HG03103 (cell line): ENCODE results near the gene CACNA1I.

ENCODE experiments used
- ATAC-seq: cut with Tn5 transposase; IDR thresholded peaks from one replicate; pipeline ENCODE4 v1.9.1; 2021; ENCODE audit warnings: low read depth; ENCODE audit not compliant: unreplicated experiment

CACNA1I gene

DNA sequence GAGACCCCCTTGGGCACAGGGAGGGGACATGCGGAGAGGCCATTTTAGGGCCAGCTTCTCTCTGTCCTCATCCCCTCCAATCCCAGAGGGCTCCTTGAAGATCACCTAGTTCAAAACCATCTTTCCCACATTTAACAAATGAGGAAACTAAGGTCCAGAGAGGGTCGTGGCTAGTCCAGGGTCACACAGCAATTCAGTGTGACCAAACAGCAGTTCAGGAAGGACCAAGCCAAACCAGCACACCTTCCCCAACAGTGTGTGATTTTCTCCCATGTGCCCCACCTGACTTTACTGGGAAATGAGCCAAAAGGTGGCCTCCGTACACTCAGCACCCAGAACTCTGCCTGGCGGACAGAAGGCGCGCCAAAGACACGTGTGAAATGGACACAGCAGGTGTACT is 51.3 kb downstream of the CACNA1I start:
- no peak for ATAC-seq

DNA sequence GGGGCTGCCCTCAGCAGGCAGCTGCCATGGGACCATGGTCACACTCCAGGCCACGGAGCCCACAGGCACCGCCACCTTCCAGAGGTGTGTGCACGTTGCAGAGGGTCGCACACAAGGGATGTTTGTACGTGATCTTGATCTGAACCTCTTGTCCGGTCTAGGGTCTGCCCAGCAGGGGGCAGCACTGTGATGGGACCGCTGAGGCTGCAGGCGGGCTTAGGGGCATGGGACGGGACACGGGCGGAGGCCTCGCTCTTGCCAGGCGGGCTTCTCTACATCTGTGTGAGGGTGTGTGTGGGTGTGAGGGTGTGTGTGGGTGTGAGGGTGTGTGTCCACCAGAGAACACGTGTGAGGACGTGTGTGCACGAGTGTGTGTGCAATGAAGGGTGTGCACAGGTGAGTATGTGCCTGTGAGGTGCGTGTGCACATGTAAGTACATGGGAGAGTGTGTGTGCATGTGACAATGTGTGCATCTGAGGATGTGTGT is 52.4 kb downstream of the CACNA1I start:
- no peak for ATAC-seq

GRCh38 chr22:39623603-39624500 is 53.3 kb downstream of the CACNA1I start:
- no peak for ATAC-seq

GRCh38 chr22:39624501-39624821 is 53.9 kb downstream of the CACNA1I start:
- no peak for ATAC-seq

- ATAC-seq: no peak
Measured at GRCh38 chr22:39625569-39626537, 55.3 kb downstream of the CACNA1I start.

- ATAC-seq: no peak
Measured at GRCh38 chr22:39627208-39627607, 56.7 kb downstream of the CACNA1I start.

DNA sequence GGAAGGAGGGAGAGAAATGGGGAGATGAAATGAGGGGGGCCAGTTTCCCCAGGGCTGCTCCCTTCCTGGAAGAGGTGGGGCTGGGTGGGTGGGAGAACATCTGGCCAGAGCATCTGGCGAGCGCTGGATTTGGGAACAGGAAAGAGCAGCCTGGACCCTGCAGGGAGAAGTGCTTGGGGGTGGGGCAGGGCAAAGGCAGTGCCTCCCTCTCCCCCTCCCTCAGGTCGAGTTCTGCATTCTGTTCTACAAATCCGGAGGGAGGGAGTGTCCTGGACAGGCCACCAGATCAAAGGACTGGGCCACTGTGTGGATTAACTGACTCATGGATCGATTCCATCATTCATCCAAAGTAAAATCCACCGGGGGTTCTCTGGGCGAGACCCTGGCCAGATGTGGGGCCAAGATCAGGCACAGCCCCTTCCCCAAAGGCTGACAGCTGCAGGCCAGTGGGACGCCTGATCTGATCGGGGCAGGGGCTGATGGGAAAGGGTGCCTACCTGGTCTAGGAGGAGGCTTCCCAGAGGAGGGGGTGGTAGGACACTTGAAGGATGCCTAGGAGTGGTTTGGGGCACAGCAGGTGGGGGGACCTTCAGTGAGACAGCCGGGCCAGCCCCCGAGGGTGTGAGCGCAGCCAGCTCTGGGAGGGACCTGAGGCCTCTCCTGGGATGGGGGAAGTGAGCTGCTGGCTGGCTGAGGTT is 57.5 kb downstream of the CACNA1I start:
- no peak for ATAC-seq

GRCh38 chr22:39628563-39629080 is 58.1 kb downstream of the CACNA1I start:
- no peak for ATAC-seq

DNA sequence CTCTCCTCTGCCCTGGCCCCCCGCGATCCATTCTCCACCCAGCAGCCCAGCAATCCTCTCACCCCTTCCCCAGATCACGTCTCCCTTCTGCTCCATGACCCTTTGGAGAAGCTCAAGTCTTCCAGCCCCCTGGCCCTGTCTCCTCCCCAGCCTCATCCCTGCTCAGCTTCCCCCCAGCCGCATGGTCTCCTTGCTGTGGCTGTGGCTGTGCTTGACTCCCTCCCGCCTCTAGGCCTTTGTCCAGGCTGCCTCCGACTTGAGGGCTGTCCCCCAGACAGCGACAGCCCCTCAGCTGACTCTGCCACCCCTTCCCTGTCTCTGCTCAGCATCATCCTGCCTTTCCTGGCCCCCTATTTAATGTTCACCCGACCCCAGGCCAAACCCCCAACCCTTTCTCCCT is 59.3 kb downstream of the CACNA1I start:
- no peak for ATAC-seq

DNA sequence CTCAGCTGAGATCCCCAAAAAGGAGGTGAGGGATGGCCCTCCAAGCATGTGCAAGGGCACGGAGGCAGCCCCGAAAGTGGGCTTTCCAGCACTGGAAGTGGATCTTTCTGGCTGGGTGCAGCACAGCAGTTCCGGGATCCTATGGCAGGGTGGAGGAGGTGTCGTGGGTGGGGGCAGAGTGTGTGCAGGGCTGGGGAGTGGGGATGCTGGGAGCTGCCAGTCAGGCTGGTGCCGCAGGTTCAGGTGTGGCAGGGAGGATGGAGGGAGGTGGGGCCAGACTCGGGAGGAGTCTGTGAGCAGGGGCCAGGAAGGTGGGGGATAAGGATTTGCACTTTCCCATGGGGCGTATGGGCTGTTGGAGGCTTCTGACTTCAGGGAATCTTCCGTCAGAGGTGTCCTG is 60.2 kb downstream of the CACNA1I start:
- ATAC-seq: no peak

DNA sequence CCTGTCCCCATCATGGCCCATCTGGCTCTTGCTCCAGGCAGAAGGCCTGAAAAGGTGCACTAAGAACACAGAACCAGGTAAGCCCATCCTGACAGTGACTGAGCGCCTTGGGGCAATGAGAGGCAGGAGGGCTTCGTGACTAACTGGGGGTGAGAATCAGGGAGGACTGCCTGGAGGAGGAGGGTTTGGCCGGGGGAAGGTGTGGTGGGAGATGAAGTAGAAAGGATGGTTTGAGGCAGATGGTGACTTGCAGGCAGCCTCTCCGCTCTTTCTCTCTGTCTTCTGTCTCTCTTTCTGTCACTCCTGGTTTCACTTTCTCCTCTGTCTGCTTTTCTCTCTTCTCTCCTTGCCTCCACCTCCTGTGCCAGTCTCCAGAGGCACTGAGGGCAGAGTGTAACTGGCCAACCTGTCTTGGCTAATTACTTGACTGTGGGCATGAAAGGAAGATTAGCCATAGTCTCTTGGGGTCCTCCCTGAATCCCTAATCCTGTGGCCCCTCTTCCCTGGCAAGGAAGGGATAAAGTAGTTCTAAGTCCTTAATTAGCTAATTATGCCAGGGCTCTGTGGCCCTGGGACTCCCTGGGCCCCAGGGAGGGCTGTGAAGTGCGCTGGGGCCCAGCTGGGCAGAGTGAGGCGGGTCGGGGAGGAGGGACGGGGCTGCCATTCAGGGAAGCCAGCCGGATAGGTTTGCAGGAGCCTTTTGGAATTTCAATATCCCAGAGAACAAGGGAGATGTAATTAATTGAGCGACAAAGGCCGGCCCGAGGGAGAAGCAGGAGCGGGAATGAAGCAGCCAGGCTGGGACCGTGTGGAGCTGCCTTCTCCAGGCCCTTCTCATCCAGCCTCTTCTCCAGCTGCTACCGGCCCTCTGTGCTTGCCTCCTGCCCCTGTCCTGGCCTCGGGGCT is 61.1 kb downstream of the CACNA1I start:
- ATAC-seq: no peak

GRCh38 chr22:39634530-39635405 is 64.2 kb downstream of the CACNA1I start:
- no peak for ATAC-seq

GRCh38 chr22:39635719-39636118 is 65.2 kb downstream of the CACNA1I start:
- no peak for ATAC-seq

DNA sequence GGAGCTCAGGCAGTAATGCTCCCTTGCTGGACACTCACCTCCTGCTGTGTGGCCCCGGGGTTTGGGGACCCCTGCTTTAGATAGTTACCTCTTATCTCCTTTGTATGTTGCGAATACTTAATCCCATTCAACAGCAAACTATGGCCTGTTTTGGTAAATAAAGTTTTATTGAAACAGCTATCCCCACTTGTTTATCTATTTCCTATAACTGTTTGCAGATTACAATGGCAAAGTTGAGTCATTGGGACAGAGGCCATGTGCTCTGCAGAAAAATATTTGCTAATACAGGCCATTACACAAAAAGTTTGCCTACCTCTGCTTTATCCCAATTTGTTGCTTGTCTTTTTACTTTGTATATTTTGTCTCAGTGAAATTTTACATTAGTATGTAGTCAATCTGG is 68.4 kb downstream of the CACNA1I start:
- ATAC-seq: no peak

- ATAC-seq: no peak
Measured at GRCh38 chr22:39641660-39642310, 71.2 kb downstream of the CACNA1I start.

GRCh38 chr22:39643311-39644083 is 72.9 kb downstream of the CACNA1I start:
- no peak for ATAC-seq

- ATAC-seq: no peak
Measured at GRCh38 chr22:39645532-39645931, 75.0 kb downstream of the CACNA1I start.
